Stimulated activated memory B cell treated with anti-CD40 and anti-IgM and Interleukin-4, amounts not matched to agents 10 μg/mL and 1 μg/mL and 100 μg/mL, for 72 hours (primary cell): ENCODE data around the gene PZP.
"Not testable (repeated sequence)": the region's sequence is repeated elsewhere in the genome, so short reads cannot be mapped to it uniquely, and the experiment has no call there.

Experiments used
- ATAC-seq: fragments of 150-1000 bp; cut with Tn5 transposase; 2 replicates; pipeline ENCODE4 v1.10.0; 2021
- H3K27ac Mint-ChIP-seq: one replicate; pipeline ENCODE4 v1.8.0; 2022; ENCODE audit warnings: mild to moderate bottlenecking, mixed read lengths
- H3K27me3 Mint-ChIP-seq: one replicate; pipeline ENCODE4 v1.8.0; 2022; ENCODE audit warnings: mixed read lengths
- H3K36me3 Mint-ChIP-seq: one replicate; pipeline ENCODE4 v1.8.0; 2022; ENCODE audit warnings: mixed read lengths
- H3K4me1 Mint-ChIP-seq: one replicate; pipeline ENCODE4 v1.8.0; 2022; ENCODE audit warnings: mixed read lengths
- H3K4me3 Mint-ChIP-seq: one replicate; pipeline ENCODE4 v1.8.0; 2022; ENCODE audit warnings: mild to moderate bottlenecking, moderate library complexity, mixed read lengths
- H3K9me3 Mint-ChIP-seq: one replicate; pipeline ENCODE4 v1.8.0; 2022; ENCODE audit warnings: mixed read lengths

PZP gene

DNA sequence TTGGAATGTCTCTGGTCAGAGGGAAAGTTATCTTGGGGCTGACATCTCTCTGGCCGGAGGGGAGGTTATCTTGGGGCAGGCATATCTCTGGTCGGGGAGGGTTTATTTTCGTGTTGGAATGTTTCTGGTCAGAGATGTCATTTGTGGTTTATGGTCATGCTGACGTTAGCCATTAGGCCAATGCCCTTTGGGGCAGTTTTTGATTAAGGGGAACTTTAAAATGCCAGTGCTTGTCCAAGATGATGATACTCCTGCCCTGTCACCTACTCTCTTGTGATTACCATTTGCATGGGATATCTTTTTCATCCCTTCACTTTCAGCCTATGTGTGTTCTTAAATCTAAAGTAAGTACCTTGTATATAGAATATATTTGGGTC lies 63.5 kb downstream of the PZP start:
- Mint-ChIP-seq H3K36me3 (peaks cover 26% of the 10 kb centered on the region), H3K4me1 (no peaks in the 10 kb centered on the region), H3K9me3 (peaks cover 20% of the 10 kb centered on the region), H3K27ac (no peak overlapping the region), H3K27me3 (peaks cover 40% of the 10 kb centered on the region), H3K4me3 (no peak overlapping the region)
- no peak for ATAC-seq

GRCh38 chr12:9143929-9144729 lies 64.1 kb downstream of the PZP start:
- peaks cover 26% of the 10 kb centered on the region for H3K36me3 Mint-ChIP-seq
- H3K9me3 Mint-ChIP-seq, result peaks cover 20% of the 10 kb centered on the region
- no peak for ATAC-seq
- H3K27me3 Mint-ChIP-seq, result peaks cover 41% of the 10 kb centered on the region
- no peaks in the 10 kb centered on the region for H3K4me1 Mint-ChIP-seq
- no peak overlapping the region for H3K27ac Mint-ChIP-seq
- no peak overlapping the region for H3K4me3 Mint-ChIP-seq

DNA sequence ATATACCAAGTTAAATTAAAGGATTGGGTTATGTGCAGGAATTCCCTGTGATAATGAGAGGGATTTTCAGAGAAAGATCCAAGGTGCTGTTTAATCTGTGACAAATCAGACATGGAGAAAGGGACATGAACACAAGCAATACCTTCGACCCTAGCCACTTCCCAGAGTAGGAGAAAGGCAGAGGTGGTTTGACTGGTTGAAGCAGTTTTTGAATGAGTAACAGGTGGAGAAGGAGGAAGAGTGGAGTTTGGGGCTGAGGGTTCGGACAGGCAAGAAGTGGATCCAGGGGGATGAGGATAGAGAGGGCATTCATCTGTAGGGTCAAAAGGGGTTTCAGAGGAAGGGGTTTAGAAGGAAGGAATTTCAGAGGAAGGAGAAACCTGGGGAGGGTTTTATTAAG lies 65.1 kb downstream of the PZP start:
- Mint-ChIP-seq H3K27ac (no peak overlapping the region), H3K4me1 (no peaks in the 10 kb centered on the region), H3K36me3 (peaks cover 26% of the 10 kb centered on the region), H3K4me3 (no peak overlapping the region), H3K9me3 (peaks cover 20% of the 10 kb centered on the region), H3K27me3 (peaks cover 48% of the 10 kb centered on the region)
- ATAC-seq, result no peak

DNA sequence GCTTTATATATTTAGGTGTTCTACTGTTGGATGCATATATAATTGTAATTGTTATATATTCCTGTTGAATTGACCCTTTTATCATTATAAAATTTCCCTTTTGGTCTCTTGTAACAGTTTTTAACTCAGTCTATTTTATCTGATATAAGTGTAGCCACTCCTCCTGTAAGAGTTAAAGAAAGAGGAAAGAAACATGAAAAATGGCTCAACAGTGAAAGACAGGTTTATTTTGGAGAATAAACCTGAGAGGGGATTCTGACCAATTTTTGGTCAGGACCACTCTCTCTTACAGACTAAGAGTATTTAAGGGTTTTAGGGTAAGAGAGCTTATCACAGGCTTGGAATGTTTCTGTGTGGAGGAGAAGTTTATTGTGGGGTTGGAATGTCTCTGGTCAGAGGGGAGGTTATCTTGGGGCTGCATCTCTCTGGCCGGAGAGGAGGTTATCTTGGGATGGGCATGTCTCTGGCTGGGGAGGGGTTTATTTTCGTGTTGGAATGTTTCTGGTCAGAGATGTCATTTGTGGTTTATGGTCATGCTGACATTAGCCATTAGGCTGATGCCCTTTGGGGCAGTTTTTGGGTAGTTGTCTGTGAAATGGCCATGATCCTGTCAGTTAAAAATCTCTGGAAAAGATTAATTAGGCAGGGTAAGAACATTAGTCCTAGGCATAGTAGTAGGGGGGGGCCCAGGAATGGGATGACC lies 68.5 kb downstream of the PZP start:
- Mint-ChIP-seq H3K9me3 (peaks cover 12% of the 10 kb centered on the region), H3K27me3 (peaks cover 46% of the 10 kb centered on the region), H3K36me3 (peaks cover 16% of the 10 kb centered on the region)
- not testable (repeated sequence) for H3K27ac Mint-ChIP-seq, ATAC-seq, H3K4me1 Mint-ChIP-seq, H3K4me3 Mint-ChIP-seq

DNA sequence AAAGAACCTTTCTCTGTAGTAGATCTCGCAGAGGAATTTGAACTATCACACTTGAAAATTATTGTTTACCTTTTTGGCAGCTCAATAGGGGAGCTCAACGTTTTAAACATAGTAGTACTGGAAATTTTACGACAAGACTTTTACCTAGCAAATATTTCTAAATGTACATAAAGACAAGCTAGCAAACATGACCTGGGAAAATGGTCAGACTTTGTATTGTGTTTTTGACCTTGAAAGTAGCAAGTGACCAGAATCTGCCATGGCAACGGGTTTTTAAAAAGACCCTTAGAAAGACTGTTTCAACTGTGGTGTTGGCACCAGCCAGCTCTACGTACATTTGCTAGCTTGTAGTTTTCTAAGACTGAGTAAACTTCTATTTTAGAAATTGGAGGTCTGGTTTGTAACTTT lies 72.3 kb downstream of the PZP start:
- Mint-ChIP-seq H3K9me3 (peaks cover 2% of the 10 kb centered on the region), H3K4me1 (no peaks in the 10 kb centered on the region), H3K27ac (no peak overlapping the region), H3K27me3 (peaks cover 24% of the 10 kb centered on the region), H3K36me3 (no peaks in the 10 kb centered on the region), H3K4me3 (no peak overlapping the region)
- ATAC-seq, result no peak

DNA sequence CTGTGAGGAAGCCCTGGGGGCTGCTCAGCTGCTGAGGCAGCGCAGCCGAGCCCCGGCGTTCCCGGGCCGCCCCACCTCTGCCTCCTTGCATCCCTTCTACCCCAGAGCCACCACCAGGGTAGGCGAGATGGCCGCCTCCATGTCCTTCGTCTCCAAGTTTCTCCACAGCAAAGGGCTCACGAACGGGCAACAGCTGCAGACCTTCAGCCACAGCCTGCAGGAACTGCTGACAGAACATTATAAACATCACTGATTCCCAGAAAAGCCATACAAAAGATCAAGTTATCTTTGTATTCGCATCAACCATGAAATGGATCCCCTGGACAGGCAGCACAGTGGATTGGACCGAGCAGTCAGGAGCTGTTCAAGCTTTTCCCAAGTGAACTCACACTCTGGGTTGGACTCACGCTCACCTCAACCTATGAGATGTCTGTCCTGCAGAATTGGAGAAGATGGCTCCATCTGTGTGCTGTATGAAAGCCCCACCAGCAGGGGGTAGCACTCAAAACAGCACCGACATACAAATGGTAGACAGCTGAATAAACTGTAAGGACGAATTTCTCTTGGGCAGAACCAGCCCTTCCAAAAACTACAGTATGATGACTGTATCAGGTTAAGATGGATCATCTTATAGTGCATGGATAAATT lies 73.1 kb downstream of the PZP start:
- Mint-ChIP-seq H3K27ac (no peak overlapping the region), H3K9me3 (peaks cover 6% of the 10 kb centered on the region), H3K36me3 (peaks cover 5% of the 10 kb centered on the region), H3K4me3 (no peak overlapping the region), H3K4me1 (no peaks in the 10 kb centered on the region), H3K27me3 (peaks cover 23% of the 10 kb centered on the region)
- ATAC-seq, result no peak

GRCh38 chr12:9133216-9133916 lies 74.8 kb downstream of the PZP start:
- Mint-ChIP-seq H3K27ac (no peak overlapping the region), H3K9me3 (peaks cover 10% of the 10 kb centered on the region), H3K4me1 (no peaks in the 10 kb centered on the region), H3K36me3 (peaks cover 5% of the 10 kb centered on the region), H3K27me3 (peaks cover 6% of the 10 kb centered on the region), H3K4me3 (no peak overlapping the region)
- no peak for ATAC-seq

GRCh38 chr12:9132008-9132535 lies 76.1 kb downstream of the PZP start:
- ATAC-seq, result no peak
- Mint-ChIP-seq H3K27me3 (peaks cover 6% of the 10 kb centered on the region), H3K9me3 (peaks cover 10% of the 10 kb centered on the region), H3K4me3 (no peak overlapping the region), H3K27ac (no peak overlapping the region), H3K36me3 (peaks cover 5% of the 10 kb centered on the region), H3K4me1 (no peaks in the 10 kb centered on the region)

DNA sequence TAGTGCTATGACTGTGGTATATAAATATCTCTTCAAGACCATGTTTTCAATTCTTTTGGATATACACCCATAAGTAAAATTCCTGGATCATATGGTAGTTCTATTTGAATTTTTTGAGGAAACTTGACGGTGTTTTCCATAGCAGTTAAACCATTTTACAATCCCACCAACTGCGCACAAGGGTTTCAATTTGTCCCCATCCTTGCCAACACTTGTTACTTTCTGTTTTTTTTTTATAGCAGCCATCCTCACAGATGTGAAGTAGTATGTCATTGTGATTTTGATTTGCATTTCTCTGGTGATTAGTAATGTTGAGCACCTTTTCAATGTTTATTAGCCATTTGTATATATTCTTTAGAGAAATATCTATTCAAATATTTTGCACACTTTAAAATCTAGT lies 78.0 kb downstream of the PZP start:
- Mint-ChIP-seq H3K27me3 (peaks cover 4% of the 10 kb centered on the region), H3K4me3 (no peak overlapping the region), H3K36me3 (peaks cover 5% of the 10 kb centered on the region), H3K9me3 (peaks cover 10% of the 10 kb centered on the region), H3K27ac (no peak overlapping the region), H3K4me1 (no peaks in the 10 kb centered on the region)
- no peak for ATAC-seq

- Mint-ChIP-seq H3K36me3 (peaks cover 5% of the 10 kb centered on the region), H3K27me3 (no peaks in the 10 kb centered on the region), H3K4me3 (no peak overlapping the region), H3K9me3 (peaks cover 10% of the 10 kb centered on the region), H3K27ac (no peak overlapping the region), H3K4me1 (no peaks in the 10 kb centered on the region)
- ATAC-seq, result no peak
Observed at GRCh38 chr12:9127936-9128663, 80.1 kb downstream of the PZP start.

DNA sequence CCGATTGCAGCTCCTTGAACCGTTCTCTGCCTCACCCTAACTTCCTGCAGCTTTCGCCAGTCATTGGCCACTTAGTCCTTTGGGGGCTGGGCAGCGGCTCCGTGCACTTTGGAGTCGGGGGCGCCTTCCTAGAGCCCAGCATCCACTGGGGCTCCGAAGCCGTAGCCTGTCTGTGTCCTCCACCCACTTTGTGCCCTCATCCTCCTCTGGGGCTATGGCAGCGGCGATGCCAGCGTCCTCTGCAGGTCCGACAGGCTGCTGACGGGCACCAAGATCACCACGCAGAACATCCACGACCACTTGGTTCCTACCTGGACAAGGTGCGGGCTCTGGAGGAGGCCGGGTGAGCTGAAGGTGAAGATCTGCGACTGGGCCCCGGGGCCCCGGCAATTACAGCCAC lies 80.7 kb downstream of the PZP start:
- H3K4me3 Mint-ChIP-seq, result no peak overlapping the region
- no peaks in the 10 kb centered on the region for H3K4me1 Mint-ChIP-seq
- H3K36me3 Mint-ChIP-seq, result peaks cover 5% of the 10 kb centered on the region
- ATAC-seq, result no peak
- no peaks in the 10 kb centered on the region for H3K27me3 Mint-ChIP-seq
- peaks cover 10% of the 10 kb centered on the region for H3K9me3 Mint-ChIP-seq
- H3K27ac Mint-ChIP-seq, result no peak overlapping the region

DNA sequence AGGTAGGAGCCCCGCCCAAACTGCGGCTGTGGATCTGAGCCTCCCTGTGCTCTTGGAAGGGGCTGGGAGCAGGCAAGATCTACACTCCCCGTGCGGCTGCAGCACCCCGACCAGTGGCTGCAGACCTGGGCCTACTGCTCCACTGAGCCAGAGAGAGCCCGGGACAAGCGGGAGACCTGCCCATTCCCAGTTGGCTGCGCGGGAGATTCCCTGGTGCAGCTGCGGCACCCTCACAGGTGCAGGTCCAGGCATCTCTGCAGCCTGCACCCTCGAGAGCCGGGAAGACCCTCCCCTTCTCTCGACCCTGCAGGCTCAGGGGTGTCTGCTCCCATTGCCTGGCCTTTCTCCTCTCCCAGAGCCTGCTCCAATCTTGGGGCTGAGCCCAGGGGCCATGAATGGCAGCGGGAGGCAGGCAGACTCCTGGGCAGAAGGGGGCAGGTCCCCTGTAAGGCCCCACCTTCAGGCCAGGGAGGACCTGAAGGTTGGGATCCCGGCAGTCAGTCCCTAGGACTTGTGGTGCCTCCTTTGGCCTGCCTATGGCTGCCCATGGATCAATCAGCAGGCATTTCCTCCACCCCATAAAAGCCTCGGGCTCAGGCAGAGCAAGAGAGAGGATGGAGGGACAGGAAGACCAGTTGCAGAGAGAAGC lies 83.7 kb downstream of the PZP start:
- Mint-ChIP-seq H3K27me3 (peaks cover 11% of the 10 kb centered on the region), H3K27ac (no peak overlapping the region), H3K36me3 (no peaks in the 10 kb centered on the region), H3K4me3 (no peak overlapping the region), H3K9me3 (no peaks in the 10 kb centered on the region), H3K4me1 (no peaks in the 10 kb centered on the region)
- no peak for ATAC-seq

- Mint-ChIP-seq H3K4me1 (no peaks in the 10 kb centered on the region), H3K36me3 (no peaks in the 10 kb centered on the region), H3K27ac (no peak overlapping the region), H3K27me3 (peaks cover 17% of the 10 kb centered on the region), H3K9me3 (no peaks in the 10 kb centered on the region), H3K4me3 (no peak overlapping the region)
- no peak for ATAC-seq
Observed at GRCh38 chr12:9123781-9124382, 84.3 kb downstream of the PZP start.

GRCh38 chr12:9122091-9122609 lies 86.0 kb downstream of the PZP start:
- ATAC-seq, result no peak
- Mint-ChIP-seq H3K4me1 (peaks cover 14% of the 10 kb centered on the region), H3K27ac (no peak overlapping the region), H3K4me3 (no peak overlapping the region), H3K27me3 (peaks cover 27% of the 10 kb centered on the region), H3K9me3 (no peaks in the 10 kb centered on the region), H3K36me3 (no peaks in the 10 kb centered on the region)
